Stimulated activated CD8-positive, alpha-beta memory T cell treated with anti-CD3 and anti-CD28 coated beads, Interleukin-15, amount 100 ng/mL, for 48 hours (primary cell): Measurements from ENCODE around the gene SNTA1.
"Not testable (repeated sequence)": the region's sequence is repeated elsewhere in the genome, so short reads cannot be mapped to it uniquely, and the experiment has no call there.

Experiments used
- DNase-seq, 2 donors: peaks; one replicate each; pipeline ENCODE4 v3.0.0-alpha.2; 2020; ENCODE audit warnings: low read depth in 2 of 2

Gene SNTA1

GRCh38 chr20:33431797-33432381 is 11.7 kb downstream of the SNTA1 start:
- DNase-seq: no peak

GRCh38 chr20:33423875-33424274 is 19.7 kb downstream of the SNTA1 start:
- DNase-seq: not testable (repeated sequence)

GRCh38 chr20:33423141-33423834 is 20.3 kb downstream of the SNTA1 start:
- DNase-seq: no peak

GRCh38 chr20:33419140-33419974 is 24.2 kb downstream of the SNTA1 start:
- no peak for DNase-seq

- DNase-seq: no peak
Measured at GRCh38 chr20:33418033-33418432, 25.5 kb downstream of the SNTA1 start.

GRCh38 chr20:33415948-33416347 is 27.6 kb downstream of the SNTA1 start:
- DNase-seq: no peak

GRCh38 chr20:33412484-33412838 is 31.1 kb downstream of the SNTA1 start:
- DNase-seq: no peak

GRCh38 chr20:33411711-33412483 is 31.7 kb downstream of the SNTA1 start:
- DNase-seq: no peak

GRCh38 chr20:33411242-33411641 is 32.3 kb downstream of the SNTA1 start:
- no peak for DNase-seq

GRCh38 chr20:33410081-33410742 is 33.4 kb downstream of the SNTA1 start:
- no peak for DNase-seq

GRCh38 chr20:33408716-33409654 is 34.6 kb downstream of the SNTA1 start:
- DNase-seq: no peak

GRCh38 chr20:33408313-33408712 is 35.2 kb downstream of the SNTA1 start:
- no peak for DNase-seq

GRCh38 chr20:33407796-33408195 is 35.8 kb downstream of the SNTA1 start:
- no peak for DNase-seq

GRCh38 chr20:33407251-33407650 is 36.3 kb downstream of the SNTA1 start:
- no peak for DNase-seq

- DNase-seq: no peak
Measured at GRCh38 chr20:33404281-33404680, 39.3 kb downstream of the SNTA1 start.

- no peak for DNase-seq
Measured at GRCh38 chr20:33401921-33402369, 41.6 kb downstream of the SNTA1 start.

- peak; percentile 71 to 76 for DNase-seq
Measured at GRCh38 chr20:33401184-33401920, 42.2 kb downstream of the SNTA1 start, which contains the start of gene CDK5RAP1. TSS of gene CDK5RAP1 (minus strand) at chr20:33401519. CDS start at chr20:33397064, 4,455 bp downstream.

- no peak for DNase-seq
Measured at GRCh38 chr20:33400812-33401183, 42.8 kb downstream of the SNTA1 start.

GRCh38 chr20:33399924-33400323 is 43.6 kb downstream of the SNTA1 start:
- no peak for DNase-seq

- DNase-seq: no peak
Measured at GRCh38 chr20:33394718-33395117, 48.8 kb downstream of the SNTA1 start.
